DND-41 (cell line): ENCODE results near the gene MTCH2.

Experiments
- CTCF ChIP-seq: IDR thresholded peaks from 2 replicates; pipeline ENCODE4 v1.5.1; 2012; ENCODE audit warnings: borderline replicate concordance, low read length, moderate library complexity, mild to moderate bottlenecking; ENCODE audit not compliant: poor library complexity, severe bottlenecking; ENCODE audit errors: extremely low read depth
- EZH2 ChIP-seq: IDR thresholded peaks from 3 replicates; pipeline ENCODE4 v1.6.1; 2012; ENCODE audit warnings: borderline replicate concordance, low read depth, mild to moderate bottlenecking, moderate library complexity, low read length, inconsistent platforms; ENCODE audit not compliant: severe bottlenecking

- no peak for TF ChIP-seq CTCF
- TF ChIP-seq EZH2 = no peak
These were observed 16.1 kb downstream of the MTCH2 start for GRCh38 chr11:47626234-47626633.
